GM18499 (cell line): Measurements from ENCODE around the gene AKT2.

Experiments
- ATAC-seq: cut with Tn5 transposase; IDR thresholded peaks from one replicate; pipeline ENCODE4 v1.9.1; 2021; ENCODE audit warnings: moderate number of reproducible peaks; ENCODE audit not compliant: insufficient read depth, unreplicated experiment

AKT2 gene

GRCh38 chr19:40200341-40201099, 84.6 kb downstream of the AKT2 start:
- ATAC-seq = no peak

- no peak for ATAC-seq
These were observed 86.7 kb downstream of the AKT2 start for GRCh38 chr19:40198272-40198990.

GRCh38 chr19:40193587-40193849, 91.6 kb downstream of the AKT2 start:
- no peak for ATAC-seq

- no peak for ATAC-seq
These were observed 92.2 kb downstream of the AKT2 start for GRCh38 chr19:40192758-40193586.

- no peak for ATAC-seq
These were observed 93.1 kb downstream of the AKT2 start for GRCh38 chr19:40191836-40192646.

- no peak for ATAC-seq
These were observed 94.0 kb downstream of the AKT2 start, which contains the start of gene MAP3K10 for GRCh38 chr19:40190891-40191835. MAP3K10 (plus strand) TSS chr19:40191426; CDS start chr19:40192032, 606 bp downstream.

- ATAC-seq = no peak
These were observed 100.9 kb downstream of the AKT2 start for GRCh38 chr19:40184273-40184672.
